ENCODE data around the gene NAA20. TPM values are rescaled to one million over a fixed set of nuclear protein-coding genes. Genes with fewer than 3 reads are reported as not detected.

NAA20 gene
- total RNA-seq, 1 donor from 2014 or later = 33.5 TPM

DNA sequence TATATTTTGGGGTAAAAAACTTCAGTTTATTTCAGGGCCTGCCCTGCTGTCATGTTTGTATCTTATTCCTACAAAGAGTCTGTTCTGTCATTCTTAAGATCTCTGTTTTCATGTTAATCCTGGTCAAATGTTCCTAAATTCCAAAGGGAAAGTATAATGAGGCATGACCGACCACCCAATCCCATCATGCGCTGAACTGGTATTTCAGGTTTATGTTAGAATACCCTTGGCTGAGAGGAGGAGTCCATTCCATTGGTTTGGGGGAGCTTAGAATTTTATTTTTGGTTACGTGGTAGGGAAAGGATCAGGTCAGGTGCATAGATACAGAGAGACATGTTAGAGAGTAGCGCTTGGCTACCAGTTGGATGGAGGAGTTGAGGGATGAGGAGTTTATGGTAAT, 60.9 kb downstream of the NAA20 start:
- TF ChIP-seq, protein P1, sequence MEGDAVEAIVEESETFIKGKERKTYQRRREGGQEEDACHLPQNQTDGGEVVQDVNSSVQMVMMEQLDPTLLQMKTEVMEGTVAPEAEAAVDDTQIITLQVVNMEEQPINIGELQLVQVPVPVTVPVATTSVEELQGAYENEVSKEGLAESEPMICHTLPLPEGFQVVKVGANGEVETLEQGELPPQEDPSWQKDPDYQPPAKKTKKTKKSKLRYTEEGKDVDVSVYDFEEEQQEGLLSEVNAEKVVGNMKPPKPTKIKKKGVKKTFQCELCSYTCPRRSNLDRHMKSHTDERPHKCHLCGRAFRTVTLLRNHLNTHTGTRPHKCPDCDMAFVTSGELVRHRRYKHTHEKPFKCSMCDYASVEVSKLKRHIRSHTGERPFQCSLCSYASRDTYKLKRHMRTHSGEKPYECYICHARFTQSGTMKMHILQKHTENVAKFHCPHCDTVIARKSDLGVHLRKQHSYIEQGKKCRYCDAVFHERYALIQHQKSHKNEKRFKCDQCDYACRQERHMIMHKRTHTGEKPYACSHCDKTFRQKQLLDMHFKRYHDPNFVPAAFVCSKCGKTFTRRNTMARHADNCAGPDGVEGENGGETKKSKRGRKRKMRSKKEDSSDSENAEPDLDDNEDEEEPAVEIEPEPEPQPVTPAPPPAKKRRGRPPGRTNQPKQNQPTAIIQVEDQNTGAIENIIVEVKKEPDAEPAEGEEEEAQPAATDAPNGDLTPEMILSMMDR (IDR thresholded peaks at IDR 0.05; ENCODE audit: partially characterized antibody, unreplicated experiment) = no peak
- Mint-ChIP-seq H3K27ac (ENCODE audit: unreplicated experiment) (no peak overlapping the region), H3K4me1 (ENCODE audit: low read depth, unreplicated experiment) (peaks cover 58% of the 10 kb centered on the region), H3K9me3 (ENCODE audit: unreplicated experiment) (peaks cover 31% of the 10 kb centered on the region), H3K36me3 (ENCODE audit: unreplicated experiment) (no peaks in the 10 kb centered on the region), H3K27me3 (ENCODE audit: unreplicated experiment) (peaks cover 13% of the 10 kb centered on the region), H3K4me3 (ENCODE audit: unreplicated experiment) (no peak overlapping the region)
- DNase-seq = no peak

DNA sequence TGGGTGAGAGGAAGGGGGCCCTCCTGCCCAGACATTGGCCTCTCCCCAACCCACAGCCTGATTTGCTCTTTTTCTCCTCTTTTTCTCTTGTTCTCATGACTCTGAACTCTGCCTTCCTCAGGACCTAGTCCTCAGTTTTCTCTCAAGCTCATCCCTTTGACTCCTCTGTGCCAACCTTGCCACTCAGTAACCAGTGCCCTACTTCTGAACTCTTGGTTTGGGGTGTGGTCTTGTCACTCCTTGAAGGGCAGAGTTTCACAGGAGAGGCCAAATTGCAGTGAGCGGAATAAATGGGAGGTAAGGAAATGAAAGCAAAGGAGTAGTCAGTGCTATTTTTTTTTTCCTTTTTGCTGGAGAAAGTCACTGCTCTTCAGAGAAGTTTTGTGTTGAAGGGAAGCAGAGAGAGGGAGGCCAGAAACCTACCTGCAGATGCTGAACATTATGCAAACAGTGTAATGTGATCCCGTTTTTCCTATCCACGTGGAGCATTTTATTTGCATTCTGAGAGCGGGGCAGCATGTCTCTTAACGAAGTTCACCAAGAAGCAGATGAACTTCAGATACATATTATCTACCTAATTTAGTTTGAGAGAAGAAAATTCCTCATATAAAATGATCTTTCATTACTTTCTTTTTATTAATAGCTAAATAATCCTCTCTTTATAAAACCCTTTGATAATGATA, 62.1 kb downstream of the NAA20 start:
- peaks cover 10% of the 10 kb centered on the region for H3K27me3 Mint-ChIP-seq (ENCODE audit: unreplicated experiment)
- no peaks in the 10 kb centered on the region for H3K36me3 Mint-ChIP-seq (ENCODE audit: unreplicated experiment)
- no peak overlapping the region for H3K4me3 Mint-ChIP-seq (ENCODE audit: unreplicated experiment)
- no peak overlapping the region for H3K27ac Mint-ChIP-seq (ENCODE audit: unreplicated experiment)
- H3K4me1 Mint-ChIP-seq (ENCODE audit: low read depth, unreplicated experiment) = peaks cover 52% of the 10 kb centered on the region
- DNase-seq = no peak
- peaks cover 26% of the 10 kb centered on the region for H3K9me3 Mint-ChIP-seq (ENCODE audit: unreplicated experiment)
- TF ChIP-seq, protein P1 (IDR thresholded peaks at IDR 0.05; ENCODE audit: partially characterized antibody, unreplicated experiment) = no peak

Other genes with a start within 250 kb of the NAA20 start
- 28.7 TPM for gene CRNKL1, start 35.1 kb downstream of the NAA20 start, total RNA-seq (ENCODE audit: unreplicated experiment)
- 5.0 TPM for gene CFAP61, start 35.2 kb downstream of the NAA20 start, total RNA-seq (ENCODE audit: unreplicated experiment)